GM13977 (cell line): ENCODE data around the gene EHMT1.

ENCODE experiments used
- DNase-seq: peaks from one replicate; pipeline ENCODE4 v3.0.0; 2012; ENCODE audit warnings: low spot score
- in situ Hi-C: fragments of 300-500 bp; cut with MboI; formaldehyde crosslinking; loops from one replicate; pipeline ENCODE4 v1.12.0; 2022; ENCODE audit warnings: low sequenced_read_pairs, low pct_unique_long_range_greater_than_20kb, mixed read lengths, inconsistent platforms; ENCODE audit not compliant: unreplicated experiment
- TF ChIP-seq, protein P1 (sequence below): IDR thresholded peaks from 2 replicates; pipeline ENCODE4 v1.5.1; 2012; ENCODE audit warnings: mild to moderate bottlenecking, control low read depth; ENCODE audit not compliant: insufficient read depth; ENCODE audit errors: extremely low read depth, missing control alignments

The EHMT1 gene

DNA sequence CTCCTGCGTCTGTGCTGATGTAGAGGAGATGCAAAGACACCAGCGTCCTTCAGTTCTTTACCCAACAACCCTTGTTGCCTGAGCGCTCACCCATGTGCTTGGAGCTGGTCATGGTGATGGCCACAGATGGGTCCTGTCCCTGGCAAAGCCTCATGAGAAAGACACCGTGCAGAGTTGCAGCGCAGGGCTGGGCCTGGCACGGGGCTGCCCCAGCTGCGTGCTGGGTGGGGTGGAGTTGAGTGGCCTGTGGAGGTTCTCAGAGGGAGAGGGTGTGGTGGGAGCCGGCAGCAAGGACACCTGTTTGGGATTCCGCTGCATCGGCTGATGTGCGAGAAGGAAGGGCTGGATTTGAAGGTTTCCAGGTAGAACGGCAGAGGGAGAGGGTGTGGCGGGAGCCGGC is 133.6 kb downstream of the EHMT1 start:
- DNase-seq: no peak
- in situ Hi-C loops: no loop called here
- TF ChIP-seq, protein P1, sequence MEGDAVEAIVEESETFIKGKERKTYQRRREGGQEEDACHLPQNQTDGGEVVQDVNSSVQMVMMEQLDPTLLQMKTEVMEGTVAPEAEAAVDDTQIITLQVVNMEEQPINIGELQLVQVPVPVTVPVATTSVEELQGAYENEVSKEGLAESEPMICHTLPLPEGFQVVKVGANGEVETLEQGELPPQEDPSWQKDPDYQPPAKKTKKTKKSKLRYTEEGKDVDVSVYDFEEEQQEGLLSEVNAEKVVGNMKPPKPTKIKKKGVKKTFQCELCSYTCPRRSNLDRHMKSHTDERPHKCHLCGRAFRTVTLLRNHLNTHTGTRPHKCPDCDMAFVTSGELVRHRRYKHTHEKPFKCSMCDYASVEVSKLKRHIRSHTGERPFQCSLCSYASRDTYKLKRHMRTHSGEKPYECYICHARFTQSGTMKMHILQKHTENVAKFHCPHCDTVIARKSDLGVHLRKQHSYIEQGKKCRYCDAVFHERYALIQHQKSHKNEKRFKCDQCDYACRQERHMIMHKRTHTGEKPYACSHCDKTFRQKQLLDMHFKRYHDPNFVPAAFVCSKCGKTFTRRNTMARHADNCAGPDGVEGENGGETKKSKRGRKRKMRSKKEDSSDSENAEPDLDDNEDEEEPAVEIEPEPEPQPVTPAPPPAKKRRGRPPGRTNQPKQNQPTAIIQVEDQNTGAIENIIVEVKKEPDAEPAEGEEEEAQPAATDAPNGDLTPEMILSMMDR: no peak

DNA sequence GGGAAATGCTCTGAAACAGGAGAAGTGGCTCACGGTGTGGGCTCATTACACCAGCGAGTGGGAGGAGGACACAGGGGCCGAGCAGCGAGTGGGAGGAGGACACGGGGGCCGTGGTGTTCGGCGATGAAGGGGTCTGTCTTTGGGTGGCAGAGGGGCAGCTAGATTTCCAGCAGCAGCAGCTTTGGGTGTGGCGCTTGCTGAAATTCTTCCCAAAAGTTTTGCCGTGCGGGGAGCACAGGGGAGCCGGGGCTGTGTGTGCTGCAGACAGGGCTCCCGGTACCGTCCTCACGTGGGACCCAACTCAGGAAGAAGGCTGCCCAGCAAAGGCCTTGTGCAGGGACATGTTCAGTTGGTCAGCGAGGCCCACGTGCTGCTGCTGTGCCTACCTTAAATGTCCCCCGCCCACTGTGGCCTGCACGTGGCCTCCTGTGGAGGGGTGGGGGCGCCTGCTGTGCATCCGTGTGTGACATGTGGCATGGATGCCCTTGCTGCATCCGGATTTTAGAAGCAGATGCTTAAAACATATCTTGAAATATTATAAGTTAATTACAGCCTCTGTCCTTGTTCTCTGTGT is 134.5 kb downstream of the EHMT1 start:
- TF ChIP-seq, protein P1: no peak
- in situ Hi-C loops: no loop called here
- DNase-seq: no peak

DNA sequence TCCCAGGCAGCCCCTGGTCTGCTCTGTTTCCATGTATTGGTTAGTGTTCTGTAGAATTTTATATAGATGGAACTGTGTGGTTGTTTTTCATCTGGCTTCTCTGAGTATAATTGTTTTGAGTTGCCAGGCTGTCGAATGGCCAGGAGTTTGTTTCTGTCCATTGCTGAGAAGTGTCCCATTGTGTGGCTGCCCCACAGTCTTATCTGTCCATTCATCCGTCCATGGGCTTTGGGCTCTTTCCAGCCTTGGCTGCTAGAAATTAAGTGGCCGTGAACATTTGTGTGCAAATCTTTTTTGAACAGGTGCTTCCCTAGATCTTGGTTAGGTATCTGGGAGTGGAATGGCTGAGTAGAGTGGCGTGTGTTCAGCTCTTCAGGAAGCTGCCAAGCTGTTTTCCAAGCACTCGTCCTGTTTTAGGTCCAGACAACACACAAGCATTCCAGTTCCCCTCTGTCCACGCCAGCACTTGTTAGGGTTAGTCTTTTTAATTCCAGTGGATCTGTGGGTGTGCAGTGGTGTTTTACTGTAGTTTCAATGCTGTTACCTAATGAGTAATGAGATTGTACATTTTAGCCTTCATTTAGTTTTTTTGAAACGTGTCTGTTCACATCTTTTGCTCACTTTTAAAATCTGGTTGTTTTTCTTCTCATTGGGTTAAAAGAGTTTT is 136.6 kb downstream of the EHMT1 start:
- in situ Hi-C loops: loop anchor here (5.0 kb wide), 1 partner anchor 78 kb away; no protein-coding TSS in a partner anchor
- TF ChIP-seq, protein P1: no peak
- no peak for DNase-seq

DNA sequence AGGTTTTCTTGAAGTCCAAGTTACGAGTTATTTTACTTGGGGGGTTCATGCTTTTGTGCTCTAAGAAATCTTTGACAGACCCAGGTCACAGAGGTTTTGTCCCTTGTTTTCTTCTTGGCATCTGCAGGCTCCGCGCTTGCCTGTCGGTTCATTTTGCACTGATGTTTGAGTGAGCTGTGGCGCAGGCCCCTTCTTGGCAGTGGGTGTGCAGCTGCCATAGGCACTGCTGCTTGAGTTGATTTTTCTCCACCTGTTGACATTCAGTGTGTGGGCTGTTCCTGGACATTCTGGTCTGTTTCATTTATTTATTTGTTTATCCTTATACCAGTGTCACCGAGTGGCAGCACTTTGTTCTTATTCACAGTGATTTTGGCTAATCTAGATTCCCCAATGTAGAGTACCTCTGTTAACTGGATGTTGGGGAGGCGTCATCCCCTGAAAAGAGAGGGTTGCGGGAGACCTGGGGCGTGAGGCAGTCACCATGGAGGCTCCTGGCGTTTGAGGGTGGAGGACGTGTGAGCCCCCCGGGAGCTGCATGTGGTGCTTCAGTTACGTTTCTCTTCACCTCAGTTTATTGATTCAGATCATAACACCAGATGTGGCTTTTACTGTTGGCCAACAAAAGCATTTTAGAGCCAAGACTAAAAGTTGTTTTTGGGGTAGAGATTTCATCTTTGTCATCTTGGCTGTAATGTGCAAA is 137.4 kb downstream of the EHMT1 start:
- in situ Hi-C loops: loop anchor here (5.0 kb wide), 1 partner anchor 79 kb away; no protein-coding TSS in a partner anchor
- TF ChIP-seq, protein P1: no peak
- no peak for DNase-seq

DNA sequence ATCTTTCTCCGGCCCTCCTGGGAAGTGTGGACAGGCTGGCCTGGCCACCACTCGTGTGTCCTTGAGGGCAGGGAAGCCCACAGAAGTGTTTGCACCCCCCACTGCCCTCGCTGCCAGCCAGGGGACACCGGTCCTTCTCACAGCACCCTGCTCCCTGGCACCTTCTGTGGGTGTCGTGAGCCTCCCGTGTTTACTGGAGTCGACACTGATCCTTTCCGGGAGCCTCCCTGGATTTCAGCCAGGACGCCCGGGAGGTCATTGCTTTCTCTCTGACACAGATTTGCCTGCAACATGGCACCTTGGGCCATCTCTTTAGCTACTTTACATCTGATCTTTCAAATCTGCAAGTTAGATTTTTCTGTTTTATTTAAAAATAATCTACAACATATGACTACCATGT is 138.3 kb downstream of the EHMT1 start:
- TF ChIP-seq, protein P1: no peak
- in situ Hi-C loops: loop anchor here (5.0 kb wide), 1 partner anchor 80 kb away; no protein-coding TSS in a partner anchor
- no peak for DNase-seq

DNA sequence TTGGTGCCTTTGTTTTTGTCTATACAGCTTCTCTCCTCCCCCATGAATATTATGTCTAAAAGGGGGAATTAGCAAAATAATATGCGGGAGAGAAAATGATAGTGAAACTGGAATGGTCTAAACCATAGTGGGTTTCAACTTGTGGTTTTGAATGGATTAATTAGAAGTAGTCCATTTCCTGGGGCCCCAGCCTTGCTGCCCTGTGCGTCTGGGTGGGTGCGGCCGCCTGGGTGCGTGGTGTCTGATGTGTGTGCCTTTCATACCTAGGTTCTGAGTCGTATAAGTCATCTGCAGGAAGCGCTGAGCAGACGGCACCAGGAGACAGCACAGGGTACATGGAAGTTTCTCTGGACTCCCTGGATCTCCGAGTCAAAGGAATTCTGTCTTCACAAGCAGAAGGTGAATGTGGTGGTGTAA is 138.8 kb downstream of the EHMT1 start:
- in situ Hi-C loops: loop anchor here (5.0 kb wide), 1 partner anchor 80 kb away; no protein-coding TSS in a partner anchor
- TF ChIP-seq, protein P1: no peak
- DNase-seq: peak; percentile 60
